Vagina (tissue), 2 donors: ENCODE data around the gene SDHAF1.

Experiments
- CTCF ChIP-seq, 3 experiments: fragments of 450-650 bp in 2 of 3; fragments of 200-600 bp in 1 of 3; sonication (generic) in 1 of 3; IDR thresholded peaks; one replicate each; pipeline ENCODE4 v1.5.1; 2017 to 2019; ENCODE audit warnings: antibody characterized with exemption in 3 of 3, mild to moderate bottlenecking in 2 of 3, moderate library complexity in 2 of 3
- POLR2A ChIP-seq, 2 donors: fragments of 450-650 bp; IDR thresholded peaks; one replicate each; pipeline ENCODE4 v1.6.1; 2017; ENCODE audit warnings: antibody characterized with exemption in 2 of 2, mild to moderate bottlenecking in 2 of 2, moderate library complexity in 2 of 2

GRCh38 chr19:35975608-35976214 lies 19.3 kb upstream of the SDHAF1 start:
- TF ChIP-seq POLR2A (IDR thresholded peaks at IDR 0.05) (no peak), CTCF (IDR thresholded peaks at IDR 0.05) (no peak)
